GM12872 (cell line): Measurements from ENCODE around the gene PARD3B.

Experiments used
- TF ChIP-seq, protein P1 (sequence below): IDR thresholded peaks from 3 replicates; pipeline ENCODE4 v1.5.1; 2011; ENCODE audit warnings: low read depth, mild to moderate bottlenecking, low read length, moderate library complexity; ENCODE audit not compliant: insufficient read depth

Gene PARD3B

DNA sequence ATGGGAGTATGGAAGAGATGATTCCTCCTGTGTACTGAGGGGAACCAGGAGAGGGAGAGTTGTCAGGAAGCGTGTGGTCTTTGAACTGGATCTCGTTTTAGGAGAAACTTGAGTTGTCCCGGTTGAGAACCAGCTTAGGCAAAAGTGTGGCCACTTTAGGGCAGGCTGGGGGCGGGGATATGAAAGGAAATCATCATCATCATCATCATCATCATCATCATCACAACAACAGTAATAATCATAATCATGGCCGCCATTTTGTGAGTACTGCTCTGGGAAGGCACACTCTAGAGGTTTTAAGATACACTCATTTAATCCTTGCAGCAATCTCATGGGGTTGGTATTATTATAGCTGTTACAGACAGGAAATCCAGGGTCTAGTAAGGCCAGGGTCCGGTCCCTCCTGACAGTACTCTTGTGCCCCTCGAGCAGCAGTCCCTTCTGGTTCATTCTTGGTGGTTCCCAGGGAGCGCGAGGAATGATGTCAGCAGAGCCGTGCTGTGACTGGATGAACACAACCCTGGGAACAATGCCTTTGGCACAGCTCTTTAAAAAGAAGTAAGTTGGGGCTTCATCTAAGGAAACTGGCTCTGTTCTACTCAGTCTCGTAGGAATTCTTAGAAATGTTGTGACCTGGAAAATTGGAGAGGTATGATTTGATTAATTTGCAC lies 33.8 kb downstream of the PARD3B start:
- TF ChIP-seq, protein P1, sequence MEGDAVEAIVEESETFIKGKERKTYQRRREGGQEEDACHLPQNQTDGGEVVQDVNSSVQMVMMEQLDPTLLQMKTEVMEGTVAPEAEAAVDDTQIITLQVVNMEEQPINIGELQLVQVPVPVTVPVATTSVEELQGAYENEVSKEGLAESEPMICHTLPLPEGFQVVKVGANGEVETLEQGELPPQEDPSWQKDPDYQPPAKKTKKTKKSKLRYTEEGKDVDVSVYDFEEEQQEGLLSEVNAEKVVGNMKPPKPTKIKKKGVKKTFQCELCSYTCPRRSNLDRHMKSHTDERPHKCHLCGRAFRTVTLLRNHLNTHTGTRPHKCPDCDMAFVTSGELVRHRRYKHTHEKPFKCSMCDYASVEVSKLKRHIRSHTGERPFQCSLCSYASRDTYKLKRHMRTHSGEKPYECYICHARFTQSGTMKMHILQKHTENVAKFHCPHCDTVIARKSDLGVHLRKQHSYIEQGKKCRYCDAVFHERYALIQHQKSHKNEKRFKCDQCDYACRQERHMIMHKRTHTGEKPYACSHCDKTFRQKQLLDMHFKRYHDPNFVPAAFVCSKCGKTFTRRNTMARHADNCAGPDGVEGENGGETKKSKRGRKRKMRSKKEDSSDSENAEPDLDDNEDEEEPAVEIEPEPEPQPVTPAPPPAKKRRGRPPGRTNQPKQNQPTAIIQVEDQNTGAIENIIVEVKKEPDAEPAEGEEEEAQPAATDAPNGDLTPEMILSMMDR: no peak

DNA sequence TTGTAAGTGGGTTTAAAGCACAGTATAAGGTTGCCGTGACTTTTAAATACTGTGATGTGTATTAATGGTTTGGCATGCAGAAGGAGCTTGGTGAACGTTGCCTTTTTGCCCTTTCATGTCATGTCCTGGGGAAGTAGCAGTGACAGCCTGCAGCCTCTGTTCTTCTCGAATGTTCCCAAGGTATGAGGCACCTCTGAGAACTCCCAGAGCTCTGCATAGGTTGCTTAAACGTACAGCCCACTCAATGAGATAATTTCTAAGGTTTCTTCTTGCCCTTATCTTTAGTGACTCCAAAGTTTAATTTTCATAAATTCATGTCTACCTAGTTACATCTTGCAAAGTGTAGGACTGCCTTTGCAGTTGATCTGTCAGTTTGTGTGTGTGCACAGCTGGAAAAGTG lies 36.7 kb downstream of the PARD3B start:
- TF ChIP-seq, protein P1: no peak

DNA sequence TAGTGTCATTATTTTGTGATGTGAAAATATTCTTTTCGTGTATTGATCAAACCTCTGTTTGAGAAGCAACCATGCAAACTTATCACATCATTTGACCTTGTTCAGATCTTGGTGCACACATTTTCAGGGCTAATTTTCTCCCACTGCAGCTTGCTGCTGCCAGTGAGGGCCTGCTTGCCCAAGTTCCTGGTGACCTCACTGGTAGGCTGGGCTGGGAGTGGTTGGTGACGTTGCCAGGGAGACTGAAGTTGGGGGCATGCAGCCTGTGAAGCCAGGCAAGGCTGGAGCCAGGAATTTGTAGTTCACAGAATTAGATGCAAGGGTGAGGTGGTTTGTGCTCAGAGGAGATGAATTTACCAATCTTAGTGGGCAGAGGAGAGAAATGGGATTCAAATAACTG lies 38.5 kb downstream of the PARD3B start:
- TF ChIP-seq, protein P1: no peak

DNA sequence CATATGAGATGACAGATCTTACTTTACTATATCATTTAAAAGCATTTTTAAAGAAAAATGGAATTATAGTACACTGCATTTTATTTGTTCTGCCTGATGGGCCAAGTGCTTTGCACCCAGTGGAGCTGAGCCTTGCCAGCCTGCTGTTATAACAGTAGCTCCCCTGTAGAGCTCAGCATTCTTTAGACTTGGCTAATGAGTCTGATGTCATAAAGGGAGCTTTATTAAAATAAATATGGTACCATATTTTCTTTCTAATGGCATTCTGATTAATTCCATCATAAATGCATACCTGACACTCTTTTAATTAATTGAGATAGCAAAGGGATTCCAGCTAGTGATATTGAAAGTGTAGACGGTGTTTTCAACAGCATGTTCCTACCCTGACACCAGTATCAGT lies 40.7 kb downstream of the PARD3B start:
- TF ChIP-seq, protein P1: no peak

DNA sequence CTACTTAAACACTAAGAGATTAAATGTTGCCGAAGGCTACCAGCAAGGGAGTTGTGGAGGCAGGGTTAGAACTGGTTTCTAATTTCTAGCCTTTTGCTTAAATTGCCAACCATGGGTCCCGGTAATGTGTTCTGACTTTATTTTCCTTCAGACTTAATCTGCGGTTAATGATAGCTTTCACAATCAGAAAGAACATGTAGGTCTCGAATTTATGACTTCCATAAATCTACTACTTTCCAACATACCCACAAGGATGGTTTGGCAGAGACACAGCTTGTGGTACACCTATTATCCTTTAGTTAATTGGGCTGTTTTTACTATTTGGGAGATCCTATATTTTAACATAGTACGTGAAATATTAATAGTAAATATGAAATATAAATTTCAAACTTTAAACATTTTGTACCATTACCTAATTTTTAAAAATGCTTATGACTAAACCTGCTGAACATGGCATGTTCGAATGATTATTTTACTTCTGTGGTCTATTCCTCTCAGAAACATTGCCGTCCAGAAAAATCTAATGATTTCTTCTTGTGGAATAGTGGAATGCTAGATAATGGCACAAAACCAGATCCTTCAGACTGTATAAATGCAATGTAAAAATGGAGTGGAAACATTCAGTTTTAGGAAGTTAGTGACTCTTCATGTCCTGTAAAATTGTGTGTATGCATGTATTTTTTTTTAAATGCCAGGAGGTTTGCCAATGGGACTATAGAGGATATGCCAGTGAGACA lies 41.3 kb downstream of the PARD3B start:
- TF ChIP-seq, protein P1: no peak

DNA sequence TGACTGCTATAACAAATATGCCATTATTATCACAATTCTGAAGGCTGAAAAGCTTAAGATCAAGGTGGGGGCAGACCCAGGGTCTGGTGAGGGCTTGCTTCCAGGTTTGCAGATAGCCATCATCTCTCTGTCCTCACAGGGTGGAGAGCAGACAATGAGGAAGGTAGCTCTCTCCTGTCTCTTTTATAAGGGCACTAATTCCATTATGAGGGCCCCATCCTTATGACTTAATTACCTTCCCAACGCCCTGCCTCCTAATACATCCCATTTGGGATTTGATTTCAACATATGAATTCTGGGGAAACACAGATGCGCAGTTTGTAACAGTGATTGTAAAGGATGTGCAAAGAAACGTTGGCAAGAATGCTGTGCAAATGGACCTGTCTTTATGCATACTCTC lies 44.8 kb downstream of the PARD3B start:
- TF ChIP-seq, protein P1: no peak

DNA sequence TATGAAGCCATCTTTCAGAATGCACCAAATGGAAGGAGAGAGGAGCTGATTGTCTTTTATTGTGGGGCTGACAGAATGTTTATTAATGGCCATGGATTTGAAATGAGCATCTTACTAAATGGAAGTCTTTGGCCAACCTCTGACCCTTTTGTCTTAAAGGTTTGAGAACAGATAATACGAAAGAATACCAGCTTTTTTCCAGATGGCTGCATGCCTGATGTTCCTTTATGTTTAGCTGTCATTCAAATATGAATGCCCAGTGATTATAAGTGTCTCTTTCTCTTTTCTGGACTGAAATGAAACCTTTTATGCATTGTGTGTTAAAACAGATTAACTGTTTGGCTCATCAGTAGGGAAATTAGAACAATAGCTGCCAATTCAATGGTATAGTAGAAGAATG lies 46.0 kb downstream of the PARD3B start:
- TF ChIP-seq, protein P1: no peak
